HepG2 (cell line): Measurements from ENCODE around the gene SLC4A11. TPM values are rescaled to one million over a fixed set of nuclear protein-coding genes. Genes with fewer than 3 reads are reported as not detected.

Experiments used
- ATF7-NPFF ChIP-seq: sonication (generic); formaldehyde crosslinking; IDR thresholded peaks from 2 replicates; pipeline ENCODE4 v1.8.1; 2023; ENCODE audit warnings: mild to moderate bottlenecking, low read depth, missing genetic modification reagents, moderate library complexity
- BCLAF1 ChIP-seq: fragments of 450-650 bp; IDR thresholded peaks from 2 replicates; pipeline ENCODE4 v1.6.1; 2017; ENCODE audit warnings: mild to moderate bottlenecking
- HNRNPLL ChIP-seq: fragments of 200-400 bp; formaldehyde crosslinking; IDR thresholded peaks from 2 replicates; pipeline ENCODE4 v1.6.1; 2017; ENCODE audit warnings: mild to moderate bottlenecking, low read depth, low read length; ENCODE audit not compliant: poor library complexity, severe bottlenecking
- JUN ChIP-seq: sonication (generic); formaldehyde crosslinking; IDR thresholded peaks from 2 replicates; pipeline ENCODE4 v1.4.0; 2020; ENCODE audit warnings: mild to moderate bottlenecking, missing genetic modification reagents
- JUNB ChIP-seq: sonication (generic); formaldehyde crosslinking; IDR thresholded peaks from 2 replicates; pipeline ENCODE4 v1.8.0; 2022; ENCODE audit warnings: missing genetic modification reagents, mild to moderate bottlenecking, borderline replicate concordance
- KDM6A ChIP-seq: IDR thresholded peaks from 2 replicates; pipeline ENCODE4 v1.6.1; 2016; ENCODE audit warnings: low read depth
- MTA3 ChIP-seq: sonication (generic); formaldehyde crosslinking; IDR thresholded peaks from 2 replicates; pipeline ENCODE4 v1.4.0; 2020; ENCODE audit warnings: missing genetic modification reagents
- SMARCC2 ChIP-seq: fragments of 450-650 bp; IDR thresholded peaks from 2 replicates; pipeline ENCODE4 v1.6.1; 2017; ENCODE audit warnings: antibody characterized with exemption, mild to moderate bottlenecking
- SMARCE1 ChIP-seq: fragments of 450-650 bp; IDR thresholded peaks from 2 replicates; pipeline ENCODE4 v1.6.1; 2017; ENCODE audit warnings: borderline replicate concordance
- SNRNP70 ChIP-seq: fragments of 200-400 bp; formaldehyde crosslinking; IDR thresholded peaks from 2 replicates; pipeline ENCODE4 v1.6.1; 2017; ENCODE audit warnings: mild to moderate bottlenecking, low read depth, low read length, moderate library complexity
- TARDBP ChIP-seq: sonication (generic); formaldehyde crosslinking; IDR thresholded peaks from 2 replicates; pipeline ENCODE4 v1.8.0; 2022; ENCODE audit warnings: mild to moderate bottlenecking, missing genetic modification reagents
- ZBTB4 ChIP-seq: sonication (generic); formaldehyde crosslinking; IDR thresholded peaks from 2 replicates; pipeline ENCODE4 v1.4.0; 2020; ENCODE audit warnings: missing genetic modification reagents, mild to moderate bottlenecking, borderline replicate concordance
- ZNF329 ChIP-seq: sonication (generic); formaldehyde crosslinking; IDR thresholded peaks from 2 replicates; pipeline ENCODE4 v1.9.0; 2021; ENCODE audit warnings: low read depth, mild to moderate bottlenecking, missing genetic modification reagents
- ZNF589 ChIP-seq: sonication (generic); formaldehyde crosslinking; conservative IDR thresholded peaks from 2 replicates; pipeline ENCODE4 v1.8.0; 2022; ENCODE audit warnings: mild to moderate bottlenecking, moderate library complexity, missing genetic modification reagents
- ZNF678 ChIP-seq: sonication (generic); formaldehyde crosslinking; IDR thresholded peaks from 2 replicates; pipeline ENCODE4 v1.4.0; 2020; ENCODE audit warnings: mild to moderate bottlenecking, missing genetic modification reagents
- ZNF713 ChIP-seq: sonication (generic); formaldehyde crosslinking; IDR thresholded peaks from 2 replicates; pipeline ENCODE4 v1.4.0; 2020; ENCODE audit warnings: mild to moderate bottlenecking, missing genetic modification reagents
- ZSCAN30 ChIP-seq: sonication (generic); formaldehyde crosslinking; IDR thresholded peaks from 2 replicates; pipeline ENCODE4 v1.5.0; 2020; ENCODE audit warnings: mild to moderate bottlenecking, missing genetic modification reagents
- polyA plus RNA-seq, 8 experiments: library from polyadenylated mRNA; depleted of rRNA in 3 of 8; stranded (reverse) in 7 of 8; unstranded in 1 of 8; fragments of >200 nt; fragmentation: Illumina TruSeq in 4 of 8; extraction: Trizol in 4 of 8; gene quantifications; 2 replicates each; pipeline versions ENCODE4 v1.2.1 to v1.2.3, GENCODE V29; 2011 to 2016; ENCODE audit warnings: low read depth in 4 of 8, missing spikeins in 1 of 8, mixed read lengths in 1 of 8; ENCODE audit not compliant: insufficient read depth in 1 of 8
- total RNA-seq, 5 experiments: library from RNA; depleted of rRNA; stranded (reverse); fragments of >200 nt; fragmentation: Illumina TruSeq; extraction: Trizol; gene quantifications; 2 replicates each; pipeline ENCODE4 v1.2.3, GENCODE V29; 2016; ENCODE audit warnings: low read depth in 1 of 5
- TF ChIP-seq, protein P1 (sequence below): sonication (generic); formaldehyde crosslinking; conservative IDR thresholded peaks from 2 replicates; pipeline ENCODE4 v1.8.0; 2022; ENCODE audit warnings: mild to moderate bottlenecking, moderate library complexity, missing genetic modification reagents
- TF ChIP-seq, protein P2 (sequence below): sonication (generic); formaldehyde crosslinking; IDR thresholded peaks from 2 replicates; pipeline ENCODE4 v1.4.0; 2020; ENCODE audit warnings: mild to moderate bottlenecking, missing genetic modification reagents
- TF ChIP-seq, protein P3 (sequence below): sonication (generic); formaldehyde crosslinking; IDR thresholded peaks from 2 replicates; pipeline ENCODE4 v1.4.0; 2020; ENCODE audit warnings: missing genetic modification reagents, mild to moderate bottlenecking, borderline replicate concordance

SLC4A11 gene
- total and polyA plus RNA-seq, 2 of the 13 experiments (the other 11 are each of a cell fraction or from before 2014, with no cell fraction given): 3.9 to 27.0 TPM

DNA sequence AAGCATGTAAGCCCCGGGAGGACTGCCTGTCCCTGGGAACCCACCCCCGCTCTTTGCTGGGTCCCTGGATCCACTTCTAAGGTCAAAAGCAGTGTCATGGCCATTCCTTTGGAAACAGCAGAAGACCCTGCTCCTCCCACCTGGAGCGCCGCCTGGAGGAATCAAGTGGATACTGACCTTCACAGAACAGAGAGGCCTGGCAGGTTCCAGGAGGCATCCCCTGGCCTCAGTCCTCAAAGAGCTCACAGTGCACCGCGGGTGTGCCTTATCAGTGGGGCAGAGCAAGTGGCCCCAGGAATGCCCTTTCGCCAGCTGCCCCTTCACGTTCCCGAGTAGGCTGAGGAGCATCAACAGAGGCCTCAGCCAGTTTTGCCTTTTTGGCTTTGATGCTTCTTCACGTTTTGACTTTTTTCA lies 11.1 kb upstream of the SLC4A11 start (continued):
- TF ChIP-seq, protein P1, sequence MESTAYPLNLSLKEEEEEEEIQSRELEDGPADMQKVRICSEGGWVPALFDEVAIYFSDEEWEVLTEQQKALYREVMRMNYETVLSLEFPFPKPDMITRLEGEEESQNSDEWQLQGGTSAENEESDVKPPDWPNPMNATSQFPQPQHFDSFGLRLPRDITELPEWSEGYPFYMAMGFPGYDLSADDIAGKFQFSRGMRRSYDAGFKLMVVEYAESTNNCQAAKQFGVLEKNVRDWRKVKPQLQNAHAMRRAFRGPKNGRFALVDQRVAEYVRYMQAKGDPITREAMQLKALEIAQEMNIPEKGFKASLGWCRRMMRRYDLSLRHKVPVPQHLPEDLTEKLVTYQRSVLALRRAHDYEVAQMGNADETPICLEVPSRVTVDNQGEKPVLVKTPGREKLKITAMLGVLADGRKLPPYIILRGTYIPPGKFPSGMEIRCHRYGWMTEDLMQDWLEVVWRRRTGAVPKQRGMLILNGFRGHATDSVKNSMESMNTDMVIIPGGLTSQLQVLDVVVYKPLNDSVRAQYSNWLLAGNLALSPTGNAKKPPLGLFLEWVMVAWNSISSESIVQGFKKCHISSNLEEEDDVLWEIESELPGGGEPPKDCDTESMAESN (CRISPR knock-in tag): no peak
- no peak for TF ChIP-seq SMARCE1
- TF ChIP-seq HNRNPLL: no peak
- TF ChIP-seq ATF7-NPFF (CRISPR knock-in tag): no peak
- TF ChIP-seq KDM6A (CRISPR knock-in tag): no peak
- no peak for TF ChIP-seq ZNF713 (CRISPR knock-in tag)
- no peak for TF ChIP-seq ZSCAN30 (CRISPR knock-in tag)
- TF ChIP-seq TARDBP (CRISPR knock-in tag): no peak
- TF ChIP-seq SNRNP70: no peak
- TF ChIP-seq BCLAF1: no peak
- no peak for TF ChIP-seq ZNF589 (CRISPR knock-in tag)
- TF ChIP-seq ZNF678 (CRISPR knock-in tag): no peak
- TF ChIP-seq JUN (CRISPR knock-in tag): no peak
- no peak for TF ChIP-seq MTA3 (CRISPR knock-in tag)
- TF ChIP-seq ZNF329: no peak
- no peak for TF ChIP-seq ZBTB4 (CRISPR knock-in tag)
- TF ChIP-seq, protein P2, sequence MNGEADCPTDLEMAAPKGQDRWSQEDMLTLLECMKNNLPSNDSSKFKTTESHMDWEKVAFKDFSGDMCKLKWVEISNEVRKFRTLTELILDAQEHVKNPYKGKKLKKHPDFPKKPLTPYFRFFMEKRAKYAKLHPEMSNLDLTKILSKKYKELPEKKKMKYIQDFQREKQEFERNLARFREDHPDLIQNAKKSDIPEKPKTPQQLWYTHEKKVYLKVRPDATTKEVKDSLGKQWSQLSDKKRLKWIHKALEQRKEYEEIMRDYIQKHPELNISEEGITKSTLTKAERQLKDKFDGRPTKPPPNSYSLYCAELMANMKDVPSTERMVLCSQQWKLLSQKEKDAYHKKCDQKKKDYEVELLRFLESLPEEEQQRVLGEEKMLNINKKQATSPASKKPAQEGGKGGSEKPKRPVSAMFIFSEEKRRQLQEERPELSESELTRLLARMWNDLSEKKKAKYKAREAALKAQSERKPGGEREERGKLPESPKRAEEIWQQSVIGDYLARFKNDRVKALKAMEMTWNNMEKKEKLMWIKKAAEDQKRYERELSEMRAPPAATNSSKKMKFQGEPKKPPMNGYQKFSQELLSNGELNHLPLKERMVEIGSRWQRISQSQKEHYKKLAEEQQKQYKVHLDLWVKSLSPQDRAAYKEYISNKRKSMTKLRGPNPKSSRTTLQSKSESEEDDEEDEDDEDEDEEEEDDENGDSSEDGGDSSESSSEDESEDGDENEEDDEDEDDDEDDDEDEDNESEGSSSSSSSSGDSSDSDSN (CRISPR knock-in tag): peak; percentile 20; the same call in 1 of the 2 replicates
- TF ChIP-seq JUNB (CRISPR knock-in tag): no peak
- TF ChIP-seq, protein P3, sequence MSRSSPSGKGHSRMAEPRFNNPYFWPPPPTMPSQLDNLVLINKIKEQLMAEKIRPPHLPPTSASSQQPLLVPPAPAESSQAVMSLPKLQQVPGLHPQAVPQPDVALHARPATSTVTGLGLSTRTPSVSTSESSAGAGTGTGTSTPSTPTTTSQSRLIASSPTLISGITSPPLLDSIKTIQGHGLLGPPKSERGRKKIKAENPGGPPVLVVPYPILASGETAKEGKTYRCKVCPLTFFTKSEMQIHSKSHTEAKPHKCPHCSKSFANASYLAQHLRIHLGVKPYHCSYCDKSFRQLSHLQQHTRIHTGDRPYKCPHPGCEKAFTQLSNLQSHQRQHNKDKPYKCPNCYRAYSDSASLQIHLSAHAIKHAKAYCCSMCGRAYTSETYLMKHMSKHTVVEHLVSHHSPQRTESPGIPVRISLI: no peak; the same call in 1 of the 2 replicates
- no peak for TF ChIP-seq SMARCC2
